Heart left ventricle (tissue), 16 donors: ENCODE measurements around the gene DSEL. TPM values are rescaled to one million over a fixed set of nuclear protein-coding genes. Genes with fewer than 3 reads are reported as not detected.

Source experiments
- ATAC-seq, 4 donors: fragments of 200-7000 bp; cut with Tn5 transposase; one replicate each; pipeline ENCODE4 v1.9.1; 2020 to 2022; ENCODE audit warnings: moderate library complexity in 4 of 4, mild to moderate bottlenecking in 3 of 4, moderate number of reproducible peaks in 1 of 4
- DNase-seq, 5 donors: peaks; one replicate each; pipeline ENCODE4 v3.0.0-alpha.2; 2020
- H3K27ac ChIP-seq, 12 donors: fragments of 200-600 bp; sonication (generic) in 4 of 12; one replicate each; pipeline versions ENCODE4 v1.5.0 to v1.8.0; 2016 to 2022; ENCODE audit warnings: mild to moderate bottlenecking in 2 of 12
- H3K27me3 ChIP-seq, 9 donors: fragments of 200-600 bp; sonication (generic) in 2 of 9; one replicate each; pipeline versions ENCODE4 v1.5.1 to v1.8.0; 2016 to 2022; ENCODE audit warnings: mild to moderate bottlenecking in 3 of 9
- H3K36me3 ChIP-seq, 9 donors: fragments of 200-600 bp; sonication (generic) in 2 of 9; one replicate each; pipeline versions ENCODE4 v1.5.0 to v1.8.0; 2018 to 2022; ENCODE audit warnings: mild to moderate bottlenecking in 2 of 9
- H3K4me1 ChIP-seq, 12 donors: fragments of 200-600 bp; sonication (generic) in 4 of 12; one replicate each; pipeline versions ENCODE4 v1.5.0 to v1.8.0; 2016 to 2022; ENCODE audit warnings: mild to moderate bottlenecking in 3 of 12
- H3K4me3 ChIP-seq, 12 donors: fragments of 200-600 bp; sonication (generic) in 4 of 12; one replicate each; pipeline versions ENCODE4 v1.5.0 to v1.8.0; 2017 to 2022; ENCODE audit warnings: mild to moderate bottlenecking in 9 of 12, moderate library complexity in 4 of 12
- H3K9me3 ChIP-seq, 12 donors: fragments of 200-600 bp; sonication (generic) in 4 of 12; one replicate each; pipeline versions ENCODE4 v1.5.0 to v1.8.0; 2016 to 2022; ENCODE audit warnings: mild to moderate bottlenecking in 1 of 12
- CTCF ChIP-seq, 12 donors: fragments of 200-600 bp; sonication (generic) in 4 of 12; IDR thresholded peaks; one replicate each; pipeline versions ENCODE4 v1.5.0 to v1.8.0; 2018 to 2022; ENCODE audit warnings: antibody characterized with exemption in 12 of 12, mild to moderate bottlenecking in 5 of 12
- POLR2A ChIP-seq, 2 donors: fragments of 450-650 bp; IDR thresholded peaks; one replicate each; pipeline ENCODE4 v1.6.1; 2017; ENCODE audit warnings: antibody characterized with exemption in 2 of 2, mild to moderate bottlenecking in 2 of 2, moderate library complexity in 2 of 2
- WGBS, 4 donors: extraction: QIAGEN DNeasy Blood & Tissue Kit in 2 of 4; methylation state at CpG; one replicate each; pipeline versions ENCODE4 v1.1.5 to v1.1.7; 2013 to 2018; 5-methylcytosine and 5-hydroxymethylcytosine counted together
- intact Hi-C, 10 donors: fragments of 100-400 bp; cut with DNase I; formaldehyde crosslinking; loops; one replicate each; pipeline versions ENCODE4 v1.11.1 to v1.14.2; 2022
- polyA plus RNA-seq, 2 donors: library from polyadenylated mRNA; stranded (reverse); fragments of 200-250 nt; gene quantifications; one replicate each; pipeline ENCODE4 v1.2.3, GENCODE V29; 2013
- total RNA-seq, 9 donors: library from RNA; depleted of rRNA in 2 of 9; stranded (reverse); fragments of >200 nt in 2 of 9; fragmentation: NEBNext Ultra II Directional in 3 of 9; extraction: Animal tissue kit (Norgen Biotek cat#: 25700) in 3 of 9; gene quantifications; one replicate each; pipeline versions ENCODE4 v1.1.0 to v1.2.4, GENCODE V29; 2016 to 2023
- donor health status: ischemic (EF 13 %, LVEDD 7.1; RV severe dilation, severe dysfunction).
- donor health status: healthy with polysubstance abuse.
- donor health status: DM: no; HTN: yes; CAD: no.
- donor health status: DM: no; HTN: no; CAD: no.
- donor health status: ischemic (EF 25% LVEDD 6.9; RV normal size, moderate dysfunction).
- donor health status: ischemic (EF 25% LVEDD 5.7; RV mildly dilated, moderate dysfunction).
- donor health status: healthy.
- donor health status: DM: yes; HTN: yes; CAD: no.
- donor health status: ischemic (EF 35%, LVEDD 5.7; RV mildly dilated, moderate dysfunction).
- donor health status: nonischemic (EF 11% LVEDD 7.7; RV severe dilation, severe dysfunction).
- donor health status: DM: yes; HTN: yes; CAD: no.
- donor health status: PGD.
- donor health status: ischemic (EF 29% LVEDD 5.4; RV normal size, mild dysfunction).
- donor health status: nonischemic (EF 23%, LVEDD 6.1; RV moderate dilation, normal function).

Gene DSEL
- total and polyA plus RNA-seq, 11 donors = 0.61 to 4.0 (median 2.3) TPM

DNA sequence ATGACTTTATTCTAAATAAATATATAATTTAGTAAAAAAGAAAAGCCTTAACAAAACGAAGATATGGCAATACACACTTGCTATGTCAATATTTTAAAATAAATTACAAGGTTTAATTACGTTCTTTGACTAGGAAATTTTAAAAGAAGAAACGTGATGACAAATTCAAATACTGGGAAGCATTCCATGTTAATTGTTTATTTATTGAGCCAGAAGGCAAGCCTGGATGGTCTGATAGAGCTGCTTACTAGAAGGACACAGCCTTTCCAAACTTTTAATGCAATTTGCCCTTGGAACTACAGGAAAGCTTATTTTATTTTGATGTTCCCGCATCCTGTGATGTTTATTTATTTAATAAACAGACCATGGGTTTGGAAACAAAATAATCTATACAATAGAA lies 33.4 kb upstream of the DSEL start:
- ATAC-seq (no peak), DNase-seq (no peak)
- no peaks in the 10 kb centered on the region for H3K27me3 ChIP-seq
- no peak overlapping the region for H3K27ac ChIP-seq
- H3K36me3 ChIP-seq = no peaks in the 10 kb centered on the region
- no peaks in the 10 kb centered on the region for H3K4me1 ChIP-seq
- intact Hi-C loops = no loop called here
- WGBS, 4 donors = 63 to 68% (median 65%) methylated on average over 4 of the region's 4 CpGs
- H3K4me3 ChIP-seq = no peak overlapping the region
- TF ChIP-seq CTCF (IDR thresholded peaks at IDR 0.05) (no peak), POLR2A (IDR thresholded peaks at IDR 0.05) (no peak)
- H3K9me3 ChIP-seq = no peaks in the 10 kb centered on the region

DNA sequence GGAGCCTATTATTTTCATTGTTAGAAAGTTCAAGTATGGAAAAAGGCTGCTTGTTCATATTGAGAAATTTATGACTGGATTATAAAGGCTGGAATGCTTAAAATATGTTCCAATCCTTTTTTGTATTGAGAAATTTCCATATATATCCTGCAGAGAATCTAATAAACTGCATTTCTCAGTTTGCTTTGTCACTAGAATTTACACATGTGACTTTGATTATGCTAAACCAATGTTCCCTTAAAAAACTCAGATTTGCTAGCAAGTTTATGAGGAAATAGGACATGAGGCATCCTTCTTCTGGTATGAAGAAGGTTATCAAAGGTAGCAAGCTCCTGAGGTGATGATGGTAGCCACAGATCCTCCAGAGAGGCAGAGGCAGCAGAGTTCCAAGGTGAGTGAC lies 29.2 kb upstream of the DSEL start:
- H3K27me3 ChIP-seq = no peaks in the 10 kb centered on the region
- TF ChIP-seq POLR2A (IDR thresholded peaks at IDR 0.05) (no peak), CTCF (IDR thresholded peaks at IDR 0.05) (no peak)

DNA sequence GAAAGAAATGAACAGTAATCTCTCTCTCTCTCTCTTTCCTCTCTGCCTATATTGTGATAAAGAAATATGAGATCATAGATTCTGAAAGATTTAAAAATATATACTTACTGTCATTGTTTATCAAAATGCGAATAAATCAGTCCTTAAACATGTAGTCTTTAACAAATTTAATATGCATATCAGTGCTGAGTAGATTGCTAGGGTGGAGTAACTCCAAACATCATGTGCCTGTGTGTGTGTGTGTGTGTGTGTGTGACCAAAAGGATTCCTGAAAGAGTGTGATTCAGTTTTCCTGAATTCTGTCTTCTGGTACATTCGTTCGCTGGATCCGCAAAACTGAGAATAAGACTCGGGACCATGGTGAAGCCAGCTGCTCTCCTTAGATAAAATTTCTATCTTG lies 24.0 kb upstream of the DSEL start:
- no peak for TF ChIP-seq POLR2A (IDR thresholded peaks at IDR 0.05)
- Histone ChIP-seq H3K36me3 (no peaks in the 10 kb centered on the region), H3K27me3 (no peaks in the 10 kb centered on the region), H3K9me3 (no peaks in the 10 kb centered on the region), H3K27ac (no peak overlapping the region), H3K4me3 (no peak overlapping the region), H3K4me1 (no peaks in the 10 kb centered on the region)
- 61 to 80% (median 78%) methylated on average over 5 of the region's 5 CpGs for WGBS, 4 donors
- DNase-seq = no peak
- ATAC-seq = no peak
- intact Hi-C loops = no loop called here

More for the DNA sequence above, 29.2 kb upstream of the DSEL start:
- Histone ChIP-seq H3K4me3 (no peak overlapping the region), H3K4me1 (no peaks in the 10 kb centered on the region), H3K9me3 (no peaks in the 10 kb centered on the region), H3K27ac (no peak overlapping the region), H3K36me3 (no peaks in the 10 kb centered on the region)
- DNase-seq = no peak
- intact Hi-C loops = no loop called here
- no peak for ATAC-seq

- no peaks in the 10 kb centered on the region for H3K9me3 ChIP-seq
- H3K4me1 ChIP-seq = no peaks in the 10 kb centered on the region
- no peak for ATAC-seq
- no peak for TF ChIP-seq POLR2A (IDR thresholded peaks at IDR 0.05)
- DNase-seq = no peak
- no peaks in the 10 kb centered on the region for H3K36me3 ChIP-seq
- 86 to 90% (median 88%) methylated on average over 2 of the region's 2 CpGs for WGBS, 4 donors
- intact Hi-C loops = no loop called here
- no peak overlapping the region for H3K4me3 ChIP-seq
- H3K27me3 ChIP-seq = no peaks in the 10 kb centered on the region
- H3K27ac ChIP-seq = no peak overlapping the region
Measured at GRCh38 chr18:67531929-67532328, 15.4 kb upstream of the DSEL start.

DNA sequence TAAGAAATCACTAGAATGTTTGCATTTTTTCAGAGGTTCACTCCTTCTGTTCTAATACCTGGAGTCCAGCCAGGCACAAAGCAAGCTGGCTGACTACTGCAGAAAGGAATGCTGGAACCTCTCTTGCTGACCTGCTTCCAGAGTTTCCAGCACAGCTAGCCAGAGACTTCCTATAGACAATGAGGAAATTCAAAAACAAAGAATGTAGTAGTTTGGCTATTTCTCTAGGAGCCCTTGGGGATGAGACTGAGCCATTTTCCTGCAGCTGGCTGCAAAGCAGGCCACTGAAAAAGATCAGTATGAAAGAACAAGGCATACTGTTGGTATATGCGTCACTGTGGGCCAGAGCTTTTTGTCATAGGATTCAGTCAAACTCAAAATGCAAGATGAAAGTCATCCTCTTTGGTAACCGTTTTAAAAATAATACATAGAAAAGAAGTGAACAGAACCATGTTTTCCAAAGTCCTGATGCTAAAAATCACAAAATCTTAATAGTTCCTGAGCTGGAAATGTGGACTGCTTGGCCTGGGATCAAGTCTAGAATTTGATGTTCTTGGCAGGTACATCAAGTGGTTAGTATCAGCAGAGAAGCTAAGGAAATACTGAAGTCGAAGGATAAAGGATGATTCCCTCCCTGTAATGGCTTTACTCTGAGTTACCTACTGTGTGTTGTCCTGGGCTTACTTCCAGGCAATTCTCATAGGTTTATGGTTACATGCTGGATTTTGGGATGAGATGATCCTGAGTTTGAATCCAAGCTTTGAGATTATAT lies 9.0 kb upstream of the DSEL start:
- WGBS, 4 donors = 17 to 41% (median 31%) methylated on average over 3 of the region's 3 CpGs
- no peaks in the 10 kb centered on the region for H3K27me3 ChIP-seq
- DNase-seq = peak in 4 of 5 donors; percentile 55 to 62 (median 59)

More for the DNA sequence above, 9.0 kb upstream of the DSEL start:
- Histone ChIP-seq H3K9me3 (no peaks in the 10 kb centered on the region), H3K36me3 (no peaks in the 10 kb centered on the region), H3K4me1 (peaks cover 0 to 16% (median 7%) of the 10 kb centered on the region in 12 donors), H3K4me3 (no peak overlapping the region), H3K27ac (peak overlapping the region in 11 of 12 donors; percentile 3 to 70 (median 45))
- TF ChIP-seq POLR2A (IDR thresholded peaks at IDR 0.05) (no peak), CTCF (IDR thresholded peaks at IDR 0.05) (no peak)
- intact Hi-C loops = no loop called here
- ATAC-seq = peak; percentile 77 to 94 (median 92)
